ENCODE results near the gene SETD4. TPM values are rescaled to one million over a fixed set of nuclear protein-coding genes. Genes with fewer than 3 reads are reported as not detected.

Gene SETD4
- total and polyA plus RNA-seq, 2 of the 8 experiments (the other 6 are each of a cell fraction or from before 2014, with no cell fraction given) = 20.1 to 46.6 TPM

GRCh38 chr21:35995522-35996088, 64.7 kb downstream of the SETD4 start:
- Histone ChIP-seq H4K5ac (ENCODE audit: insufficient read length, low read depth, low read length) (no peak overlapping the region), H3K27me3 (replicated peaks in 1 of 4; ENCODE audit: control insufficient read depth in 3 of 4, extremely low read depth in 1 of 4, insufficient read depth in 3 of 4, low read length in 3 of 4) (no peaks in the 10 kb centered on the region; a peak in 1 of 7 replicates), H3K79me1 (ENCODE audit: low read depth, low read length) (no peaks in the 10 kb centered on the region), H2AK5ac (ENCODE audit: low read depth, low read length) (no peak overlapping the region), H3K27ac (ENCODE audit: low read depth, low read length) (no peak overlapping the region), H3K23me2 (ENCODE audit: low read depth, low read length) (peaks cover 17% of the 10 kb centered on the region; the same call in 1 of the 2 replicates), H3K4me2 (ENCODE audit: insufficient read depth in 1 of 2, low read depth in 2 of 2, low read length in 2 of 2) (no peak overlapping the region), H3K36me3 (ENCODE audit: control insufficient read depth in 2 of 4, insufficient read depth in 4 of 4, low read length in 3 of 4) (no peaks in the 10 kb centered on the region), H3K14ac (ENCODE audit: insufficient read length) (no peak overlapping the region), H2AFZ (ENCODE audit: low read length) (no peak overlapping the region), H3K23ac (ENCODE audit: insufficient read length) (no peak overlapping the region), H3K4me1 (replicated peaks in 1 of 4; ENCODE audit: control insufficient read depth in 3 of 4, insufficient read depth in 4 of 4, low read length in 3 of 4) (no peaks in the 10 kb centered on the region), H3K56ac (replicated peaks; ENCODE audit: insufficient read length, low read depth, low read length) (no peak overlapping the region), H2BK120ac (replicated peaks; ENCODE audit: low read depth, low read length) (no peak overlapping the region), H3K18ac (ENCODE audit: extremely low read depth, low read length) (no peak overlapping the region), H2BK15ac (ENCODE audit: low read length) (no peak overlapping the region), H3K4ac (replicated peaks; ENCODE audit: insufficient read length, low read depth, low read length) (no peak overlapping the region), H4K20me1 (replicated peaks in 1 of 2; ENCODE audit: control insufficient read depth in 1 of 2, insufficient read depth in 2 of 2, low read length in 2 of 2) (peaks cover 0 to 2% of the 10 kb centered on the region in 2 experiments), H4K8ac (ENCODE audit: extremely low read depth, insufficient read depth, low read length) (no peak overlapping the region), H3K4me3 (ENCODE audit: extremely low read depth in 1 of 4, insufficient read depth in 2 of 4, low read depth in 3 of 4, low read length in 4 of 4) (no peak overlapping the region), H2BK12ac (ENCODE audit: low read depth, low read length) (no peak overlapping the region), H3K79me2 (ENCODE audit: control insufficient read depth in 1 of 2, insufficient read depth in 2 of 2, low read length in 2 of 2) (no peaks in the 10 kb centered on the region), H3K9me3 (ENCODE audit: insufficient read depth in 2 of 2, low read depth in 1 of 2, low read length in 1 of 2) (0 out of 4 replicates have a peak, but pooled peaks cover 0 to 3% of the 10 kb centered on the region in 2 experiments), H2BK5ac (ENCODE audit: low read depth, low read length) (no peak overlapping the region), H2BK20ac (ENCODE audit: low read length) (no peak overlapping the region), H3K9ac (replicated peaks in 1 of 4; ENCODE audit: extremely low read depth in 1 of 4, low read depth in 3 of 4, low read length in 3 of 4) (no peak overlapping the region), H4K91ac (replicated peaks; ENCODE audit: insufficient read length, low read length) (no peak overlapping the region)
- CTCF ChIA-PET (ENCODE audit: partially characterized antibody) = interaction anchor here (2.1 kb wide), 1 partner anchor 11 kb away, joined by 6 read pairs; no protein-coding TSS in a partner anchor
- POLR2A ChIA-PET (ENCODE audit: partially characterized antibody) = no interaction called here
- FAIRE-seq (no peak), DNase-seq (ENCODE audit: low read depth in 1 of 2, low spot score in 2 of 2) (no peak)
- WGBS, 2 experiments (ENCODE audit: extremely low coverage in 1 of 2, insufficient coverage in 1 of 2, insufficient read length in 1 of 2, insufficient replicate concordance in 2 of 2, low coverage in 1 of 2, low lambda C conversion rate in 2 of 2, missing lambda C conversion rate in 1 of 2) = 91% methylated on average over 4 of the region's 4 CpGs; no CpG with 5 or more reads in 1 of the 2 experiments
- TF ChIP-seq CHD2 (IDR thresholded peaks at IDR 0.05; ENCODE audit: low read length) (no peak), EZH2 (IDR thresholded peaks at IDR 0.05; ENCODE audit: low read depth, low read length, severe bottlenecking) (no peak), ATF2 (IDR thresholded peaks at IDR 0.05; ENCODE audit: low read length) (no peak), RAD21 (IDR thresholded peaks at IDR 0.05 in 1 of 2, conservative IDR thresholded peaks at IDR 0.05 in 1 of 2; ENCODE audit: low read depth in 2 of 2, low read length in 2 of 2) (no peak), NRF1 (IDR thresholded peaks at IDR 0.05; ENCODE audit: low read depth, low read length) (no peak), TCF12 (IDR thresholded peaks at IDR 0.05; ENCODE audit: low read depth, low read length) (no peak), TAF7 (optimal IDR thresholded peaks at IDR 0.05; ENCODE audit: borderline replicate concordance, low read depth, low read length) (no peak), TEAD4 (IDR thresholded peaks at IDR 0.05; ENCODE audit: low read depth, low read length) (no peak), POU5F1 (IDR thresholded peaks at IDR 0.05; ENCODE audit: low read depth, low read length) (no peak), ASH2L (IDR thresholded peaks at IDR 0.05; ENCODE audit: low read length) (no peak), CTBP2 (IDR thresholded peaks at IDR 0.05; ENCODE audit: borderline replicate concordance, insufficient read depth, insufficient read length, low read length) (no peak), BACH1 (IDR thresholded peaks at IDR 0.05; ENCODE audit: low read length) (no peak)
